ENCODE measurements around the gene CAPZA1.
A peak's percentile ranks its signal among the peaks of the same experiment; 100 is the strongest.

CAPZA1 gene

DNA sequence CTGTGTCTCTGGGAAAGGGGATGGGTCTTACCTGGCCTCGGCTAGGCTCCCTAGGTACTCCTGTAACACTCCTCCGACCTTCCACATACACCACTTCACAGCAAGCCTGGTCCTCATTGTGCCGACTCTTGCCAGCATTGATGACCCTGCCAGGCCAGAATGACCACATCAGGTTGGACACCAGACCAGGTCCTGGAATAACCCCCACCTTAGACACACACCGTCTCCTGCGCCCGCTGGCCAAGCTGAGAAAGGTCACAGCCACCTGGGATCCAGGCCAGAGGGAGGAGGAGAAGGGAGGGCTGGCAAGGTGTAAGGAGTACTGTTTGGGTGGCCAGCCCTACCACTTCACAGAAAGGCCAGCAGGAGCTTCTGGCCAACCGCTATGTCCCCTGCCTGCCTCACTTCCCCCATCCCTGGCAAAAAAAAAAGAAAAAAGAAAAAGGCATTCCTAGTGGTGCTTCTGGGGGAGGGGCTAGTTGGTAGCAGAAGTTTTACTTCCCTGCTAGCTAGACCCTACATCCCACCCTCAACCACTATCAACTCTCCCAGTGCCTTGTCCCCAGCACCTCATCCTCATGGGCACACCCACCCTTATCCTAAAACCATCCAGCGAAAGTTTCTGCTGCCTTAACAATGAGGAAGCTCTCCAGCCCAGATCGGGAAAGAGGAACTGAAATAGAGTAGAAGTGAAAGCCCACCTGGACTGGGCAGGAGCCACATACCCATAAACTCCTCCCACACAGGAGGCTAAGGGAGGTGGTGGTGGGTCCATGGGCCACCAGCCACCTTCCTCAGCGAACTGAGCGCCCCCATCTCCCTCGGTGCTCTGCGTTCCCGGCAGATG lies 94.1 kb downstream of the CAPZA1 start:
- WGBS (ENCODE audit: extremely low coverage, insufficient coverage, low lambda C conversion rate), result no CpG with 5 or more reads among the region's 14 CpGs
- peak overlapping the region; percentile 57 for H3K4me3 ChIP-seq (ENCODE audit: low read length)
- no peaks in the 10 kb centered on the region for H3K79me1 ChIP-seq (ENCODE audit: low read length)
- H3K4ac ChIP-seq (ENCODE audit: low read depth, low read length), result no peak overlapping the region
- no peaks in the 10 kb centered on the region for H3K79me2 ChIP-seq (ENCODE audit: control insufficient read depth, insufficient read depth, low read length)
- DNase-seq, result peak; percentile 66
- peak overlapping the region; percentile 50 for H3K23ac ChIP-seq (ENCODE audit: low read length)
- no peaks in the 10 kb centered on the region for H3K27me3 ChIP-seq (ENCODE audit: insufficient read depth, low read length, poor library complexity)
- peak overlapping the region; percentile 12 for H3K18ac ChIP-seq (ENCODE audit: low read length)
- H4K5ac ChIP-seq (ENCODE audit: low read length), result no peak overlapping the region
- no peaks in the 10 kb centered on the region for H3K36me3 ChIP-seq (ENCODE audit: control insufficient read depth, insufficient read depth, low read length)
- H3K56ac ChIP-seq (ENCODE audit: low read length), result peak overlapping the region; percentile 71
- H2AK5ac ChIP-seq (ENCODE audit: low read length), result peak overlapping the region; percentile 72
- no peak overlapping the region for H2BK5ac ChIP-seq (ENCODE audit: low read length)
- H3K27ac ChIP-seq (ENCODE audit: low read depth, low read length), result no peak overlapping the region
- H2BK15ac ChIP-seq (replicated peaks; ENCODE audit: low read depth), result no peak overlapping the region
- H3K9ac ChIP-seq (ENCODE audit: low read length), result peak overlapping the region; percentile 67
- no peak overlapping the region for H4K8ac ChIP-seq (ENCODE audit: low read depth, low read length)
- peaks cover 13% of the 10 kb centered on the region for H3K4me1 ChIP-seq (ENCODE audit: control insufficient read depth, low read depth, low read length)
- peak overlapping the region; percentile 99 for H3K4me2 ChIP-seq (ENCODE audit: low read length)
- no peak overlapping the region for H2BK120ac ChIP-seq (ENCODE audit: low read depth, low read length)

DNA sequence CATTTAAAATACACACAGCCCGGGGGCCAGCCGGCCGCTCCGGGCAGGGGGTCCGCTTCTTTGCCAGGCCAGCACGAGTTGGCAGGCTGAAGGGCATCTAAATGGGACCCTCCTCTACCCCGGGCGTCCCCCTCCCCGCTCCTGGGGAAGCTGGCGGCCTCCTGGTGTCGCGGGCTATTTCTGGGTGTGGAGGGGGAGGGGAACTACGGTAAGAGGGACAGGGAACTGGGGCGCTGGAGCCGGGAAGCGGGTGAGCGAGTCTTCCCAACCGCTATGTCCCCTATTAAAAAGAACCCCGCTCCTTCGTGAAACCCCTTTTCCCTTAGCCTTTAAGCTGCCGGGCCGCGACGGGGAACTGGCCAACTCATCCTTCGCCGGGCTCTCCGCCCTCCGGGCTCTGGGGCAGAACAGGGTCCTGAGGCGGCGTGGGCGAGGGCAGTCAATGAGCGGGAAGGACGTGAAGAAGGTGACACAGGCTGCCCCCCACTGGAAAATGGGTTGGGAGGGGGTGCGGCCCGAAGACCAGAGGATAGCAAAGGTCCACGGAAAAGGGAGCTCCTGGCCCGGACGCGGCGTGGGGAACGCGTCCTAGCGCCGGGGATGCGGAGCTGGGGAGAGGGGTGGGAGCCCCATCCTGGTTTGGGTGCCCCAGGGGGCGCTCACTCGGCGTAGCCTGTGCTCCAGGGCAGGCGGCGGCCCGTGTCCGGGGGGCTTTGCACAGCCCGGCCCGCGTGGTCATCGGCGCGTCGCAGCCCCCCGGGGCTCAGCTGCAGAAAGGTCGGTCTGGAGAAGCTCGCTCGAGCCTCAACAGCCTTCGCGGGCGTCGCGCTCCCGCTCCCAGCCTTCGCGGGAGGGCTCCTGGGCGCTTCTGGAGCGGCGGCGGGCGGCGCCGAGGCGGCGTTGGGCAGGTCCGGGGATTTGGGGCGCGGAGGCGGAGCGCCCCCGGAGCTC lies 95.0 kb downstream of the CAPZA1 start:
- Histone ChIP-seq H4K8ac (ENCODE audit: low read depth, low read length) (no peak overlapping the region), H2BK120ac (ENCODE audit: low read depth, low read length) (no peak overlapping the region), H3K4me1 (ENCODE audit: control insufficient read depth, low read depth, low read length) (peaks cover 13% of the 10 kb centered on the region), H3K18ac (ENCODE audit: low read length) (peak overlapping the region; percentile 12), H3K79me2 (ENCODE audit: control insufficient read depth, insufficient read depth, low read length) (no peaks in the 10 kb centered on the region), H3K79me1 (ENCODE audit: low read length) (no peaks in the 10 kb centered on the region), H2BK15ac (replicated peaks; ENCODE audit: low read depth) (no peak overlapping the region), H3K23ac (ENCODE audit: low read length) (peak overlapping the region; percentile 96), H3K4me2 (ENCODE audit: low read length) (peak overlapping the region; percentile 99), H2AK5ac (ENCODE audit: low read length) (no peak overlapping the region), H4K5ac (ENCODE audit: low read length) (no peak overlapping the region), H3K56ac (ENCODE audit: low read length) (peak overlapping the region; percentile 75), H3K4ac (ENCODE audit: low read depth, low read length) (no peak overlapping the region), H3K9ac (ENCODE audit: low read length) (peak overlapping the region; percentile 67), H3K36me3 (ENCODE audit: control insufficient read depth, insufficient read depth, low read length) (no peaks in the 10 kb centered on the region), H3K27me3 (ENCODE audit: insufficient read depth, low read length, poor library complexity) (no peaks in the 10 kb centered on the region), H3K4me3 (ENCODE audit: low read length) (peak overlapping the region; percentile 57), H2BK5ac (ENCODE audit: low read length) (no peak overlapping the region), H3K27ac (ENCODE audit: low read depth, low read length) (no peak overlapping the region)
- no peak for DNase-seq
- no CpG with 5 or more reads among the region's 86 CpGs for WGBS (ENCODE audit: extremely low coverage, insufficient coverage, low lambda C conversion rate)

DNA sequence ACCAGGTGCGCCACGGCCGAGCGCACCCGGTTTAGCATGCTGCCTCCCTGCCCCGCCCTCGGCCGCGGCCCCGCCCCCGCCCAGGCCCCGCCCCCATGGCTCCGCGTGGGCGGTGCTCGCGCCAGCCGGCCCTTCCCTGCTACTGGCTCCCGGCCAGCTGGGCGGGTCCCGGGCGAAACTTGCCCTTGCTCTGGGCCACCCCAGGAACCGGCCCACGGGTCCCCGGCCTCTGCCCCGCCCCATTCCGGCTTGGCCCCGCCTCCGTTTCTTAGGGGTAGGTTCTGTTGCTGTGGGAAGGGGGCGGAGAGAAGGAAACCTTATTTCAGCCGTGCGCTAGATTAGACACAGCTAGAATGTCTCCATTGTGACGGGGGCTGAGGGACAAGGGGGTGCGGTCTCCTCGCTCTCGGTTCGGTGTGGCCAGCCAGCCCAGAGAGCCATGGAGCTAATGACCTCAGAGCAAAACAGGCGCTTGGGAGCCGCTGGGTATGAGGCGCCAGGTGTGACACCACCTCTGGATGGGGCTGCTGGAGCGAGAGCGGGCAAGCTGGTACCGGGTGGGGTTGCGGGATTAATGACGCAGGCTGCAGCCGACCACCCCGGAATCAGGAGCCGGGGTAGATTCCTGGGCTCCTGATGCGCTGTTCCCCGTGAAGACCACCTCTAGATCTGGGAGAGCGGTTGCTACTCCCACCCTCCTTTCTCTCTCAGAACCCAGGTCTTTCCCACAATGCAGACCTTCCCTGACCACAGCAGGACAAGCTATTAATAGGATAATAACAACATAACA lies 95.8 kb downstream of the CAPZA1 start, which contains the start of gene PPM1J:
PPM1J (minus strand) TSS at position 69 of the 790 bp plus-strand sequence; CDS start at position 38, 31 bp downstream.
- H2BK5ac ChIP-seq (ENCODE audit: low read length), result no peak within 1 kb of the TSS
- no peaks in the 10 kb centered on the region for H3K79me1 ChIP-seq (ENCODE audit: low read length)
- no peaks in the 10 kb centered on the region for H3K27me3 ChIP-seq (ENCODE audit: insufficient read depth, low read length, poor library complexity)
- H3K79me2 ChIP-seq (ENCODE audit: control insufficient read depth, insufficient read depth, low read length), result no peaks in the 10 kb centered on the region
- no peak within 1 kb of the TSS for H2AK5ac ChIP-seq (ENCODE audit: low read length)
- peaks cover 13% of the 10 kb centered on the region for H3K4me1 ChIP-seq (ENCODE audit: control insufficient read depth, low read depth, low read length)
- no peak within 1 kb of the TSS for H4K8ac ChIP-seq (ENCODE audit: low read depth, low read length)
- H3K56ac ChIP-seq (ENCODE audit: low read length), result peak within 1 kb of the TSS; percentile 75
- DNase-seq, result peak; percentile 98
- no peak within 1 kb of the TSS for H3K27ac ChIP-seq (ENCODE audit: low read depth, low read length)
- no peak within 1 kb of the TSS for H2BK120ac ChIP-seq (ENCODE audit: low read depth, low read length)
- no CpG with 5 or more reads among the region's 51 CpGs for WGBS (ENCODE audit: extremely low coverage, insufficient coverage, low lambda C conversion rate)
- H3K18ac ChIP-seq (ENCODE audit: low read length), result peak within 1 kb of the TSS; percentile 12
- H4K5ac ChIP-seq (ENCODE audit: low read length), result no peak within 1 kb of the TSS
- peak within 1 kb of the TSS; percentile 57 for H3K4me3 ChIP-seq (ENCODE audit: low read length)
- peak within 1 kb of the TSS; percentile 96 for H3K23ac ChIP-seq (ENCODE audit: low read length)
- H3K36me3 ChIP-seq (ENCODE audit: control insufficient read depth, insufficient read depth, low read length), result no peaks in the 10 kb centered on the region
- H2BK15ac ChIP-seq (replicated peaks; ENCODE audit: low read depth), result no peak within 1 kb of the TSS
- peak within 1 kb of the TSS; percentile 67 for H3K9ac ChIP-seq (ENCODE audit: low read length)
- no peak within 1 kb of the TSS for H3K4ac ChIP-seq (ENCODE audit: low read depth, low read length)
- H3K4me2 ChIP-seq (ENCODE audit: low read length), result peak within 1 kb of the TSS; percentile 99

DNA sequence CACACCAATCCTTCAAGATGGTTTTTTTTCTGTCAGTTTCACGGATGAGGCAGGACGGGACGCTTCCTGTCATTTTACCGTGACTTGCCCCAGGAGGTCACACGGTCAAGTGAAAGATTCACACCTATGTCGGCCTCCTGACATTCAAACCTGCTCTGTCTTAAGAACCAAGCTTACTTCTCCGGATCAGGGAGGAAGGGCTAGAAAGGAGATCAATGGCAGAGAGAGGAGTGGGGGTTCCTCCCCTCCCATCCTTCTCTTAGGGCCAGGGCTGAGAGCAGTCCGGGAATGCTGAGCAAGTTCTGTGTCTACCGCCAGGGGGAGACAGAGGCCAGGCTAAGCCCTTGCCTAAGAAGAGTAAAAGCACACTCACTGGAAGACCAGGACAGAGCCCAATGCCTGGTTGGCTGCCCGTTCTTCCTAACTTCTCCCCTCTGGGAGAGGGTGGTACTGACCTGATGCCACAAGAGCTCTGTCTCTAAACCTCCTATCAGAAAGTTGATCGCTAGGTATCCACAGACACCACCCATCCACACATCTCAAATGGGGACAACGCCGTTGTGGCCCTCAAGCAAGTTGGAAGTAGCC lies 96.6 kb downstream of the CAPZA1 start:
- Histone ChIP-seq H3K18ac (ENCODE audit: low read length) (no peak overlapping the region), H3K23ac (ENCODE audit: low read length) (no peak overlapping the region), H3K27me3 (ENCODE audit: insufficient read depth, low read length, poor library complexity) (no peaks in the 10 kb centered on the region), H3K9ac (ENCODE audit: low read length) (peak overlapping the region; percentile 48), H2AK5ac (ENCODE audit: low read length) (peak overlapping the region; percentile 29), H2BK120ac (ENCODE audit: low read depth, low read length) (no peak overlapping the region), H3K4me2 (ENCODE audit: low read length) (peak overlapping the region; percentile 81), H3K79me2 (ENCODE audit: control insufficient read depth, insufficient read depth, low read length) (no peaks in the 10 kb centered on the region), H3K4me3 (ENCODE audit: low read length) (no peak overlapping the region), H3K36me3 (ENCODE audit: control insufficient read depth, insufficient read depth, low read length) (no peaks in the 10 kb centered on the region), H4K8ac (ENCODE audit: low read depth, low read length) (no peak overlapping the region), H3K4ac (ENCODE audit: low read depth, low read length) (no peak overlapping the region), H3K79me1 (ENCODE audit: low read length) (no peaks in the 10 kb centered on the region), H3K56ac (ENCODE audit: low read length) (no peak overlapping the region), H2BK15ac (replicated peaks; ENCODE audit: low read depth) (no peak overlapping the region), H2BK5ac (ENCODE audit: low read length) (peak overlapping the region; percentile 29), H3K27ac (ENCODE audit: low read depth, low read length) (no peak overlapping the region), H3K4me1 (ENCODE audit: control insufficient read depth, low read depth, low read length) (peaks cover 13% of the 10 kb centered on the region), H4K5ac (ENCODE audit: low read length) (no peak overlapping the region)
- WGBS (ENCODE audit: extremely low coverage, insufficient coverage, low lambda C conversion rate), result no CpG with 5 or more reads among the region's 13 CpGs
- peak; percentile 97 for DNase-seq

DNA sequence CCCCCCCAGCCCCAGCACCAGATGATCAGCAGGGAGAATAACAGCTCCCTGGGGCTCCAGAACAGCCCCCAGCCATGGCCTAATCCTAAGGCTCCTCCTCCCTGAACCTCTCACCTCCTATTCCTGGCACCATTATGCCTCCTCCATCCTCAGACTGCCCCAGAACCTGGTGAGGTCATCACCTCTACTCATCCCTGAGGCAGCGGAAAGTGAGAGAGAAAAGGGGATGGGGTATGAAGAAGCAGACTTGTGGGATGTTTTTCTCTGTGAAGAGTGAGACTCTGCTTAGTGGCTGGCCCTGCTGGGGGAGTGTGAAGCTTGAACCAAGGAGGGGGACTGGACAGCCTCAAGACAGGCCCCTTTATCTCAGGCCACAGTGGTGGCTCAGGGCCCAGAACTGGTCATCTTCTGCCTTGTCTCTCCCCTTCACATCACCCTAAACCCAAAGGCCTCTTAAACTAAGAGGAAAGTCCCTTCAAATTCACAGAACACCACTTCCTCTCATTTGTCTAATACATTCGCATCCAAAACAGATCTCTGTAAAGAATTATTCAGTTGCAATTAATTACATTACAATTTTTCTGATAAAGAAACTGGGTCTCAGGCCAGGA lies 97.7 kb downstream of the CAPZA1 start:
- H2AK5ac ChIP-seq (ENCODE audit: low read length), result no peak overlapping the region
- no peak overlapping the region for H3K27ac ChIP-seq (ENCODE audit: low read depth, low read length)
- H3K79me1 ChIP-seq (ENCODE audit: low read length), result no peaks in the 10 kb centered on the region
- H3K4me1 ChIP-seq (ENCODE audit: control insufficient read depth, low read depth, low read length), result peaks cover 12% of the 10 kb centered on the region
- H2BK15ac ChIP-seq (replicated peaks; ENCODE audit: low read depth), result no peak overlapping the region
- no peaks in the 10 kb centered on the region for H3K36me3 ChIP-seq (ENCODE audit: control insufficient read depth, insufficient read depth, low read length)
- no peak overlapping the region for H3K4me3 ChIP-seq (ENCODE audit: low read length)
- no peak overlapping the region for H3K4me2 ChIP-seq (ENCODE audit: low read length)
- H3K18ac ChIP-seq (ENCODE audit: low read length), result no peak overlapping the region
- no peak overlapping the region for H2BK5ac ChIP-seq (ENCODE audit: low read length)
- H4K8ac ChIP-seq (ENCODE audit: low read depth, low read length), result no peak overlapping the region
- no peaks in the 10 kb centered on the region for H3K79me2 ChIP-seq (ENCODE audit: control insufficient read depth, insufficient read depth, low read length)
- H2BK120ac ChIP-seq (ENCODE audit: low read depth, low read length), result no peak overlapping the region
- H3K27me3 ChIP-seq (ENCODE audit: insufficient read depth, low read length, poor library complexity), result no peaks in the 10 kb centered on the region
- no peak overlapping the region for H3K9ac ChIP-seq (ENCODE audit: low read length)
- DNase-seq, result peak; percentile 67
- H3K4ac ChIP-seq (ENCODE audit: low read depth, low read length), result no peak overlapping the region
- H3K56ac ChIP-seq (ENCODE audit: low read length), result no peak overlapping the region
- WGBS (ENCODE audit: extremely low coverage, insufficient coverage, low lambda C conversion rate), result no CpG with 5 or more reads among the region's 2 CpGs
- H3K23ac ChIP-seq (ENCODE audit: low read length), result no peak overlapping the region
- H4K5ac ChIP-seq (ENCODE audit: low read length), result no peak overlapping the region
